Ectodermal cell (in vitro differentiated cells): ENCODE data around the gene AKAP13.

Source experiments
- H3K27ac ChIP-seq: 2 replicates; pipeline ENCODE4 v1.7.0; 2013; ENCODE audit warnings: mild to moderate bottlenecking, low read depth, low read length; ENCODE audit not compliant: insufficient read depth, poor library complexity, severe bottlenecking
- H3K27me3 ChIP-seq: 2 replicates; pipeline ENCODE4 v1.7.0; 2013; ENCODE audit warnings: mild to moderate bottlenecking, low read length; ENCODE audit not compliant: insufficient read depth, control insufficient read depth, poor library complexity, severe bottlenecking
- H3K36me3 ChIP-seq: one replicate; pipeline ENCODE4 v1.7.0; 2013; ENCODE audit warnings: low read length; ENCODE audit not compliant: control insufficient read depth, insufficient read depth
- H3K4me1 ChIP-seq: one replicate; pipeline ENCODE4 v1.7.0; 2013; ENCODE audit warnings: low read length; ENCODE audit not compliant: control insufficient read depth, insufficient read depth
- H3K4me3 ChIP-seq: 2 replicates; pipeline ENCODE4 v1.7.0; 2013; ENCODE audit warnings: low read depth, low read length, control low read depth; ENCODE audit not compliant: insufficient read depth
- H3K9me3 ChIP-seq: 2 replicates; pipeline ENCODE4 v1.7.0; 2013; ENCODE audit warnings: mild to moderate bottlenecking, low read length, moderate library complexity; ENCODE audit not compliant: control insufficient read depth
- WGBS, 2 experiments: methylation state at CpG; one replicate each; pipeline ENCODE4 v1.1.7; 2013; ENCODE audit warnings: missing lambda C conversion rate in 2 of 2; 5-methylcytosine and 5-hydroxymethylcytosine counted together

AKAP13 gene

GRCh38 chr15:85556618-85556895, 176.2 kb downstream of the AKAP13 start:
- H3K27ac ChIP-seq, result no peak overlapping the region
- H3K9me3 ChIP-seq, result no peaks in the 10 kb centered on the region
- H3K27me3 ChIP-seq, result no peaks in the 10 kb centered on the region
- WGBS, 2 experiments, result 100% methylated on average over 2 of the region's 2 CpGs
- no peak overlapping the region for H3K4me3 ChIP-seq
- no peaks in the 10 kb centered on the region for H3K4me1 ChIP-seq
- H3K36me3 ChIP-seq, result peaks cover 3% of the 10 kb centered on the region

GRCh38 chr15:85557385-85557784, 177.0 kb downstream of the AKAP13 start:
- Histone ChIP-seq H3K27ac (no peak overlapping the region), H3K9me3 (no peaks in the 10 kb centered on the region), H3K36me3 (peaks cover 3% of the 10 kb centered on the region), H3K4me1 (no peaks in the 10 kb centered on the region), H3K4me3 (no peak overlapping the region), H3K27me3 (no peaks in the 10 kb centered on the region)
- 88 to 96% methylated on average over 6 of the region's 6 CpGs for WGBS, 2 experiments

GRCh38 chr15:85558848-85559247, 178.4 kb downstream of the AKAP13 start:
- no peaks in the 10 kb centered on the region for H3K27me3 ChIP-seq
- no peaks in the 10 kb centered on the region for H3K4me1 ChIP-seq
- H3K9me3 ChIP-seq, result no peaks in the 10 kb centered on the region
- 72 to 86% methylated on average over 4 to 5 of the region's 5 CpGs for WGBS, 2 experiments
- no peak overlapping the region for H3K4me3 ChIP-seq
- H3K36me3 ChIP-seq, result peaks cover under 1% of the 10 kb centered on the region
- H3K27ac ChIP-seq, result no peak overlapping the region

GRCh38 chr15:85559530-85559929, 179.1 kb downstream of the AKAP13 start:
- H3K4me3 ChIP-seq, result no peak overlapping the region
- H3K27ac ChIP-seq, result no peak overlapping the region
- WGBS, 2 experiments, result 76 to 87% methylated on average over 6 to 7 of the region's 7 CpGs
- no peaks in the 10 kb centered on the region for H3K9me3 ChIP-seq
- H3K36me3 ChIP-seq, result no peaks in the 10 kb centered on the region
- H3K4me1 ChIP-seq, result no peaks in the 10 kb centered on the region
- H3K27me3 ChIP-seq, result no peaks in the 10 kb centered on the region

GRCh38 chr15:85562824-85563223, 182.4 kb downstream of the AKAP13 start:
- Histone ChIP-seq H3K36me3 (no peaks in the 10 kb centered on the region), H3K4me3 (no peak overlapping the region), H3K9me3 (no peaks in the 10 kb centered on the region), H3K27me3 (no peaks in the 10 kb centered on the region), H3K27ac (no peak overlapping the region), H3K4me1 (no peaks in the 10 kb centered on the region)
- WGBS, 2 experiments, result 84 to 93% methylated on average over 6 of the region's 6 CpGs

- no peaks in the 10 kb centered on the region for H3K4me1 ChIP-seq
- no peaks in the 10 kb centered on the region for H3K27me3 ChIP-seq
- no peaks in the 10 kb centered on the region for H3K9me3 ChIP-seq
- 52 to 53% methylated on average over 2 to 3 of the region's 3 CpGs for WGBS, 2 experiments
- no peaks in the 10 kb centered on the region for H3K36me3 ChIP-seq
- no peak overlapping the region for H3K4me3 ChIP-seq
- H3K27ac ChIP-seq, result no peak overlapping the region
Observed at GRCh38 chr15:85563328-85563727, 182.9 kb downstream of the AKAP13 start.

- no peak overlapping the region for H3K27ac ChIP-seq
- no peak overlapping the region for H3K4me3 ChIP-seq
- H3K36me3 ChIP-seq, result no peaks in the 10 kb centered on the region
- no peaks in the 10 kb centered on the region for H3K4me1 ChIP-seq
- no peaks in the 10 kb centered on the region for H3K9me3 ChIP-seq
- no peaks in the 10 kb centered on the region for H3K27me3 ChIP-seq
- 100% methylated on average over 1 of the region's 1 CpG; no CpG with 5 or more reads in 1 of the 2 experiments for WGBS, 2 experiments
Observed at GRCh38 chr15:85563731-85564130, 183.3 kb downstream of the AKAP13 start.

GRCh38 chr15:85564686-85565085, 184.3 kb downstream of the AKAP13 start:
- Histone ChIP-seq H3K9me3 (no peaks in the 10 kb centered on the region), H3K36me3 (no peaks in the 10 kb centered on the region), H3K27me3 (no peaks in the 10 kb centered on the region), H3K4me1 (no peaks in the 10 kb centered on the region), H3K4me3 (no peak overlapping the region), H3K27ac (no peak overlapping the region)
- 90 to 94% methylated on average over 2 of the region's 2 CpGs for WGBS, 2 experiments

- 95 to 97% methylated on average over 6 to 7 of the region's 7 CpGs for WGBS, 2 experiments
- no peaks in the 10 kb centered on the region for H3K27me3 ChIP-seq
Observed at GRCh38 chr15:85568261-85568808, 187.9 kb downstream of the AKAP13 start.

GRCh38 chr15:85570336-85570735, 189.9 kb downstream of the AKAP13 start:
- WGBS, 2 experiments, result 88 to 93% methylated on average over 8 of the region's 8 CpGs
- Histone ChIP-seq H3K27me3 (no peaks in the 10 kb centered on the region), H3K4me1 (no peaks in the 10 kb centered on the region), H3K9me3 (no peaks in the 10 kb centered on the region), H3K36me3 (no peaks in the 10 kb centered on the region), H3K27ac (no peak overlapping the region), H3K4me3 (no peak overlapping the region)

More at GRCh38 chr15:85568261-85568808, 187.9 kb downstream of the AKAP13 start:
- Histone ChIP-seq H3K9me3 (no peaks in the 10 kb centered on the region), H3K4me1 (no peaks in the 10 kb centered on the region), H3K36me3 (no peaks in the 10 kb centered on the region), H3K27ac (no peak overlapping the region), H3K4me3 (no peak overlapping the region)

GRCh38 chr15:85571780-85572179, 191.4 kb downstream of the AKAP13 start:
- 100% methylated on average over 1 of the region's 1 CpG for WGBS, 2 experiments
- no peak overlapping the region for H3K27ac ChIP-seq

More at GRCh38 chr15:85571780-85572179, 191.4 kb downstream of the AKAP13 start:
- H3K4me1 ChIP-seq, result no peaks in the 10 kb centered on the region
- H3K36me3 ChIP-seq, result no peaks in the 10 kb centered on the region
- H3K4me3 ChIP-seq, result no peak overlapping the region
- H3K27me3 ChIP-seq, result no peaks in the 10 kb centered on the region
- H3K9me3 ChIP-seq, result no peaks in the 10 kb centered on the region
